Measurements from ENCODE around the gene PTGDR. TPM values are rescaled to one million over a fixed set of nuclear protein-coding genes. Genes with fewer than 3 reads are reported as not detected.

Gene PTGDR
- total RNA-seq, 1 experiment from 2014 or later = not detected

GRCh38 chr14:52286661-52287649, 19.5 kb downstream of the PTGDR start:
- no peaks in the 10 kb centered on the region for H3K36me3 ChIP-seq (ENCODE audit: control insufficient read depth in 1 of 2, insufficient read depth in 2 of 2, low read length in 2 of 2)
- no peaks in the 10 kb centered on the region for H3K9me3 ChIP-seq (ENCODE audit: control insufficient read depth in 1 of 2, insufficient read depth in 1 of 2, low read depth in 1 of 2, low read length in 2 of 2)
- H3K4me2 ChIP-seq (ENCODE audit: low read length) = no peak overlapping the region
- intact Hi-C loops (cut with micrococcal nuclease) = no loop called here
- no peaks in the 10 kb centered on the region for H3K9me2 ChIP-seq (ENCODE audit: insufficient read depth)
- no peaks in the 10 kb centered on the region for H3K27me3 ChIP-seq (ENCODE audit: insufficient read depth, low read length)
- H4K20me1 ChIP-seq (ENCODE audit: insufficient read depth) = no peaks in the 10 kb centered on the region
- DNase-seq (ENCODE audit: low read depth, low spot score) = no peak
- no peak for ATAC-seq
- TF ChIP-seq CTCF (IDR thresholded peaks at IDR 0.05 in 2 of 3, conservative IDR thresholded peaks at IDR 0.05 in 1 of 3; ENCODE audit: borderline replicate concordance in 1 of 3, insufficient read depth in 1 of 3, low read depth in 2 of 3, low read length in 2 of 3) (no peak), SRF (IDR thresholded peaks at IDR 0.05; ENCODE audit: low read depth) (no peak), POLR2A (IDR thresholded peaks at IDR 0.05; ENCODE audit: borderline replicate concordance, extremely low read depth, insufficient read depth, insufficient read length) (no peak), FOSL1 (IDR thresholded peaks at IDR 0.05; ENCODE audit: low read depth) (no peak), CEBPB (IDR thresholded peaks at IDR 0.05; ENCODE audit: low read depth) (no peak), EZH2phosphoT487 (IDR thresholded peaks at IDR 0.05; ENCODE audit: borderline replicate concordance) (no peak), REST (IDR thresholded peaks at IDR 0.05; ENCODE audit: low read depth) (no peak), SIN3A (IDR thresholded peaks at IDR 0.05; ENCODE audit: low read depth) (no peak), EZH2 (IDR thresholded peaks at IDR 0.05) (no peak), YY1 (IDR thresholded peaks at IDR 0.05; ENCODE audit: extremely low read depth, insufficient replicate concordance, low read depth, low read length) (no peak), MAX (IDR thresholded peaks at IDR 0.05) (no peak), EGR1 (IDR thresholded peaks at IDR 0.05; ENCODE audit: low read depth) (no peak), ATF3 (IDR thresholded peaks at IDR 0.05) (no peak), JUND (IDR thresholded peaks at IDR 0.05) (no peak), TCF7L2 (IDR thresholded peaks at IDR 0.05; ENCODE audit: borderline replicate concordance, extremely low read depth, insufficient read depth, insufficient read length) (no peak)
- H2AFZ ChIP-seq (ENCODE audit: low read depth, low read length, poor library complexity, severe bottlenecking) = no peak overlapping the region
- CTCF ChIA-PET = no interaction called here
- RAD21 ChIA-PET (ENCODE audit: low non-redundant PET in 1 of 2, low total read pairs in 2 of 2, uncharacterized antibody in 2 of 2, unreplicated experiment in 2 of 2) = no interaction called here
- no peak overlapping the region for H3K9ac ChIP-seq (ENCODE audit: low read length)
- H3K4me1 ChIP-seq (ENCODE audit: control insufficient read depth in 1 of 2, insufficient read depth in 2 of 2, low read length in 2 of 2) = no peaks in the 10 kb centered on the region
- BruUV-seq (replicated peaks) = no TSS peak
- no peak overlapping the region for H3K4me3 ChIP-seq (replicated peaks in 1 of 2; ENCODE audit: low read depth in 1 of 2, low read length in 2 of 2)
- H3K79me2 ChIP-seq (ENCODE audit: insufficient read depth, low read length) = no peaks in the 10 kb centered on the region
- POLR2A ChIA-PET = no interaction called here
- no peak overlapping the region for H3K27ac ChIP-seq (ENCODE audit: low read depth, low read length)

All from HCT116 (cell line).